ENCODE measurements around the gene SENP1. TPM values are rescaled to one million over a fixed set of nuclear protein-coding genes. Genes with fewer than 3 reads are reported as not detected.

Gene SENP1
- total RNA-seq, 1 experiment from 2014 or later, result 41.6 TPM

DNA sequence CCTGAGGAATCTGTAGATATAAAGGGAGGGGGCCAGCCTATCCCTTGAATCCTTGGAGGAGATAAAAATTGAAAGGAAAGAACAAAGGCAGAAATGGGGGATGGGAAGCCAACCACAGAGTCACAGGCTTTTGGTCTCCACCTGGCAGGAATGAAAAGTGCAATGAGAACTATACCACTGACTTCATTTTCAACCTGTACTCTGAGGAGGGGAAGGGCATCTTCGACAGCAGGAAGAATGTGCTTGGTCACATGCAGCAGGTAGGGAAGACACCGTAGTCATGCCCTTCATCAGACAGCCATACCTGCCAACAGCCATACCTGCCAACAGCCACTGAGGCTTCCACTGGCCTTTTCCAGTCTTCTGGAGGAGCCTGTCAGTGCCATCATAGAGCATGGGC is 38.0 kb upstream of the SENP1 start:
- no peaks in the 10 kb centered on the region for H3K27me3 ChIP-seq (replicated peaks; ENCODE audit: insufficient read depth, low read depth, low read length, poor library complexity)
- no peak overlapping the region for H3K4me3 ChIP-seq (ENCODE audit: low read depth, low read length, poor library complexity, severe bottlenecking)
- intact Hi-C loops (cut with micrococcal nuclease; ENCODE audit: unreplicated experiment), result no loop called here
- no TSS peak for BruUV-seq (replicated peaks)
- peaks cover 12% of the 10 kb centered on the region for H3K4me1 ChIP-seq (ENCODE audit: insufficient read depth, low read length, poor library complexity, severe bottlenecking)
- no peaks in the 10 kb centered on the region for H3K9me3 ChIP-seq (ENCODE audit: low read depth, low read length, poor library complexity, severe bottlenecking)
- H3K27ac ChIP-seq (ENCODE audit: low read depth, low read length, poor library complexity, severe bottlenecking), result no peak overlapping the region
- POLR2A ChIA-PET (ENCODE audit: low non-redundant PET), result no interaction called here
- peaks cover 81% of the 10 kb centered on the region for H3K36me3 ChIP-seq (ENCODE audit: insufficient read depth, low read length, poor library complexity, severe bottlenecking)
- CTCF ChIA-PET, result no interaction called here
- TF ChIP-seq CTCF (conservative IDR thresholded peaks at IDR 0.05; ENCODE audit: low read depth, low read length) (no peak), EZH2 (IDR thresholded peaks at IDR 0.05; ENCODE audit: borderline replicate concordance, low read depth, low read length, poor library complexity, severe bottlenecking) (no peak)
- no peak for DNase-seq (ENCODE audit: low spot score)

- TF ChIP-seq CTCF (conservative IDR thresholded peaks at IDR 0.05; ENCODE audit: low read depth, low read length) (no peak), EZH2 (IDR thresholded peaks at IDR 0.05; ENCODE audit: borderline replicate concordance, low read depth, low read length, poor library complexity, severe bottlenecking) (no peak)
- Histone ChIP-seq H3K27ac (ENCODE audit: low read depth, low read length, poor library complexity, severe bottlenecking) (no peak overlapping the region), H3K9me3 (ENCODE audit: low read depth, low read length, poor library complexity, severe bottlenecking) (no peaks in the 10 kb centered on the region), H3K4me3 (ENCODE audit: low read depth, low read length, poor library complexity, severe bottlenecking) (no peak overlapping the region), H3K4me1 (ENCODE audit: insufficient read depth, low read length, poor library complexity, severe bottlenecking) (peaks cover 12% of the 10 kb centered on the region), H3K36me3 (ENCODE audit: insufficient read depth, low read length, poor library complexity, severe bottlenecking) (peaks cover 88% of the 10 kb centered on the region), H3K27me3 (replicated peaks; ENCODE audit: insufficient read depth, low read depth, low read length, poor library complexity) (no peaks in the 10 kb centered on the region)
- ChIA-PET CTCF (no interaction called here), POLR2A (ENCODE audit: low non-redundant PET) (no interaction called here)
- no TSS peak for BruUV-seq (replicated peaks)
- intact Hi-C loops (cut with micrococcal nuclease; ENCODE audit: unreplicated experiment), result no loop called here
- no peak for DNase-seq (ENCODE audit: low spot score)
Observed at GRCh38 chr12:48142818-48143674, 37.2 kb upstream of the SENP1 start.

DNA sequence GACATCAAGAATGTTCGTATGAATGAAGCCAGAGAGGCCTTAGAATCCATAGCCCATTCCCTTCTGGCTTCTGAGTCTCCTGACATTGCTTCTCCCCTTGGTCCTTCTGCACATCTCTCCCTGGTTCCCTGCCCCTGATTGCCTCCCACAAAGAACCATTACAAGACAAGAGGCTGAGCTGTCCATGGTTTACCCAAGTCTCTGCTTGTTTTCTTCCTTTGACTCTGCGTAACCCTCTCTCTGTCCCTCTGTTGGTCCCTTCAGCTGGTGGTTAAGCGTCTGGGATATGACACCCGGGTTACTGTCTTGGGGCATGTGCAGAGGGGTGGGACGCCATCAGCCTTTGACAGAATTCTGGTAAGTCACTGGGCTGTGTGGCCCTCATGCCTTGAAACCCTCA is 29.1 kb upstream of the SENP1 start:
- TF ChIP-seq CTCF (conservative IDR thresholded peaks at IDR 0.05; ENCODE audit: low read depth, low read length) (no peak), EZH2 (IDR thresholded peaks at IDR 0.05; ENCODE audit: borderline replicate concordance, low read depth, low read length, poor library complexity, severe bottlenecking) (no peak)
- H3K9me3 ChIP-seq (ENCODE audit: low read depth, low read length, poor library complexity, severe bottlenecking), result no peaks in the 10 kb centered on the region
- H3K4me1 ChIP-seq (ENCODE audit: insufficient read depth, low read length, poor library complexity, severe bottlenecking), result no peaks in the 10 kb centered on the region
- BruUV-seq (replicated peaks), result no TSS peak
- no peak for DNase-seq (ENCODE audit: low spot score)
- H3K27ac ChIP-seq (ENCODE audit: low read depth, low read length, poor library complexity, severe bottlenecking), result no peak overlapping the region
- ChIA-PET CTCF (no interaction called here), POLR2A (ENCODE audit: low non-redundant PET) (no interaction called here)
- H3K27me3 ChIP-seq (replicated peaks; ENCODE audit: insufficient read depth, low read depth, low read length, poor library complexity), result no peaks in the 10 kb centered on the region
- peaks cover 79% of the 10 kb centered on the region for H3K36me3 ChIP-seq (ENCODE audit: insufficient read depth, low read length, poor library complexity, severe bottlenecking)
- no peak overlapping the region for H3K4me3 ChIP-seq (ENCODE audit: low read depth, low read length, poor library complexity, severe bottlenecking)
- intact Hi-C loops (cut with micrococcal nuclease; ENCODE audit: unreplicated experiment), result no loop called here
